HG03571 (cell line): ENCODE measurements around the gene FBXO17.
"Not testable (repeated sequence)": the region's sequence is repeated elsewhere in the genome, so short reads cannot be mapped to it uniquely, and the experiment has no call there.

Source experiments
- ATAC-seq: cut with Tn5 transposase; IDR thresholded peaks from one replicate; pipeline ENCODE4 v1.9.1; 2021; ENCODE audit not compliant: unreplicated experiment

FBXO17 gene

GRCh38 chr19:38980583-38981374 lies 5.2 kb upstream of the FBXO17 start:
- ATAC-seq = no peak

DNA sequence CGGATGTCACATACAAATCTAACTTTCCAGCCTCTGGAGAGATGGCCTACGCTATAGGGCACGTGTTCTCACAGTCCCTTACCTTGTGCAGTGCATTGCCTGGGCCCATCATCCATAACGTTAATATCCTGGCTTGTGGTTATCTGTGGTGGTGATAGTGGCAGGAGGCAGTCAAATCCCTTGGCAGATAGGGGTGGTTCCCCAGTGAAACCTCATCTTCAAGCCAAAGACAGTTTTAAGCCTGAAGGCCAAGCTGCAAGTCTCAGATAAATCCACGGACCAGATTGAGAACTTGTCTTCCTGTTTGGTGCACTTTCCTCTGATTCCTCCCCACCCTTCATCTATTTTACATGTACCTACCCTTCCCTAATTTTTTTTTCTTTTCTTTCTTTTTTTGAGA lies 4.3 kb upstream of the FBXO17 start:
- no peak for ATAC-seq

GRCh38 chr19:38978326-38978689 lies 2.8 kb upstream of the FBXO17 start:
- no peak for ATAC-seq

DNA sequence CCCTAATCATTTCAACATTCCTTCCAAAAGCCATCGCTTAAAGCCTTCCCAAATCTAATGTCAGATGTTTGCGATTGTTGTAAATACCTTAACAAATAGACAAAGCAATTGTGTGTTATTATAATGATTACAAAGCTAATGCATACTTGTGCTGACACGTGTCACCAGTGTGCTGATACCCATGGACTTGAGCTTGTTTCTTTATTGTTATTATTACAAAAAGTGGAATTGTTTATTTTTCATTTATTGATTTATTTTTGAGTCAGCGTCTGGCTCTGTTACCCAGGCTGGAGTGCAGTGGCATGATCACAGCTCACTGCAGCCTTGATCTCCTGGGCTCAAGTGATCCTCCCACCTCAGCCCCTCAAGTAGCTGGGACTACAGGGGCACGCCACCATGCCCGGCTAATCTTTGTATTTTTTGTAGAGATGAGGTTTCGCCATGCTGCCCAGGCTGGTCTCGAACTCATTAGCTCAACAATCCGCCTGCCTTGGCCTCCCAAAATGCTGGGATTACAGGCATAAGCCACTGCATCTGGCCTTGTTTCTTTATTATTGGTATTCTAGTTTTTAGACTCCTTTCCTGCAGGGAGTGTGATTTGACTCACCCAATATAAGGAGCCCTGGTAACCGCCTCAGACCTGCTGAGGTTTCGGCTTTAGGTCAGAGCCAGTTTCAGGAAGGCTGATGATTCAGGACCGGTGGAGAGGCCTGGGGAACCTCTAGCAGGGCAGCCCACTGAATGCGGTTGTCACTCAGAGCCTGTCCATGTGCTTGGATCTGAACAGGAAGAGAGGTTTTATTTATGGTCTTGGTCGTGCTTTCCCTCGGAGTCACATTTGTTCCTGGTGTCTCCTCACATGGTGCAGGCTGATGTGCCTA lies 2.1 kb upstream of the FBXO17 start:
- ATAC-seq = peak; percentile 69

- ATAC-seq = no peak
These were observed 324 bp upstream of the FBXO17 start for GRCh38 chr19:38975861-38976271.

GRCh38 chr19:38974624-38975213 lies 823 bp downstream of the FBXO17 start:
- ATAC-seq = no peak

DNA sequence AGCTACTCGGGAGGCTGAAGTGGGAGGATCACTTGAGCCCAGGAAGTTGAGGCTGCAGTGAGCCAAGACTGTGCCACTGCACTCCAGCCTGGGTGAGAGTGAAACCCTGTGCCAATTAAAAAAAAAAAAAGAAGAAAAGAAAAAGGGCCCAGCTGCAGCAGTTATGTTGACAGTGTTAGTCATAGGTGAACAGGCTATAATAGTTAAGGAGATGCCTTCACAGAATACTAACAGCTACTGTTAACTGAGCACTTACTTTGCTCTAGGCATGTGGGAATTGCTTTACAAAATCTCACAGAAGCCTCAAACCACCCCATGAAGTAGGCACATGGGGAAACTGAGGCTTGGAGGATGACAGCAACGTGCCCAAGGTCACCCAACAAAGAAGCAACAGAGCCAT lies 3.9 kb downstream of the FBXO17 start:
- no peak for ATAC-seq

DNA sequence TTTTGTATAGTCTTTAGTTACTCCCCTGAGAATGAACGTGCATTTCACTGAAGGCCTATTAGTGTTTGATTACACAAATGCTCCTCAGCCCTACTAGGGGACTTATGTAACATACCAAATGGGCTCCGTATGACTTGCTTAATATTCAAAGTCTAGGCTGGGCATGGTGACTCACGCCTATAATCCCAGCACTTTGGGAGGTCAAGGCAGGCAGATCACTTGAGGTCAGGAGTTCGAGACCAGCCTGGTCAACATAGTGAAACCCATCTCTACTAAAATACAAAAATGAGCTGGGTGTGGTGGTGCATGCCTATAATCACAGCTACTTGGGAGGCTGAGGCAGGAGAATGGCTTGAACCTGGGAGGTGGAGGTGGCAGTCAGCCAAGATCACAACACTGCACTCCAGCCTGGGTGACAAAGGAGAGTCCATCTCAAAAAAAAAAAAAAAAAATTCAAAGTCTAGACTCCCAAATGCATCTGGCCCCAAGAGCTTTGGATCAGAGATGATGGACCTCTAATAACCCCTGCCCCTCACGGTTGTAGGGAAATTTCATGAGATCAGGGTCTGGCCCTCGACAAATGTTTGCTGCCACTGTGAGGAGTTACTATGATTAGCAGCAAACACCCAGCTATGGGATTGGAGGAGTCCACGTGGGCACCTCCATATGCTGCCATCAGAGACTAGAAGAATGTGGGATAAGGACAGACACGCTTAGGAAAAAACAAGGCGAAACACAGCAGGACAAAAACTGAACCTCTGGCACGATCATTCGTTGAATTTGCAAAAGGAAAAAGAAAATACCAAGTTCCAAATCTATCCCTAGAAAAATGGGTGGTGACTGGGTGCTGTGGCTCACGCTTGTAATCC lies 4.6 kb downstream of the FBXO17 start:
- no peak for ATAC-seq

DNA sequence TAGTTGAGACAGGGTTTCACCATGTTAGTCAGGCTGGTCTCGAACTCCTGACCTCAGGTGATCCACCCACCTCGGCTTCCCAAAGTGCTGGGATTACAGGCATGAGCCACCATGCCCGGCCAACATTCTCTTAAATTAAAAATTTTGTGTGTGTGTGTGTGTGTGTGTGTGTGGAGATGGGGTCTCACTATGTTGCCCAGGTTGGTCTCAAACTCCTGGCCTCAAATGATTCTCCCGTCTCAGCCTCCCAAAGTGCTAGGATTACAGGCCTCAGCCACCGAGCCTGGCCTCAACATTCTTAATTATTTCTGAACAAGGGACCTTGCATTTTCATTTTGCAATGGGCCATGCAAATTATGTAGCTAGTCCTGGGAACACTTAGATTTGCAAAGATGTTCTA lies 9.4 kb downstream of the FBXO17 start:
- not testable (repeated sequence) for ATAC-seq

DNA sequence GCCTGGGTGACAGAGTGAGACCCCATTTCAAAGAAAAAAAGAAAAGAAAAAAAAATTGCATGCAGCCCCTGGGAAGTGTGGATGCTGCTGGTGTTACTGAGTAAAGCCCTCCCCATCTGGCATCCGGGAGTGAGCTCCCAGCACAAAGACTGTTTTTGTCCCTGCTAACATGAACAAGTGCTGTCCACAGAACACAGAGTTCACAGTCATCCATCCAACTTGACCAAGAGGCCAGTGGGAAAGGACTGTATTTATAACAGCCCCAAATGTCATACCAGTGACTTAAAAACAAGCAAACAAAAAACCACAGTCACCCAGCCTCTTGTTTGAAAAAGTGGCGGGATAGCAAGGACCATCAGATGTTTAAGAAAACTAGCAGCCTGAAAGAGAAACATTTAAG lies 10.8 kb downstream of the FBXO17 start:
- no peak for ATAC-seq

- ATAC-seq = no peak
These were observed 15.9 kb downstream of the FBXO17 start for GRCh38 chr19:38959618-38960017.

GRCh38 chr19:38958301-38958700 lies 17.2 kb downstream of the FBXO17 start:
- ATAC-seq = no peak

- ATAC-seq = no peak
These were observed 19.3 kb downstream of the FBXO17 start for GRCh38 chr19:38956264-38956663.

- ATAC-seq = no peak
These were observed 21.9 kb downstream of the FBXO17 start for GRCh38 chr19:38953677-38954076.

GRCh38 chr19:38952395-38953165 lies 23.0 kb downstream of the FBXO17 start:
- ATAC-seq = no peak

- no peak for ATAC-seq
These were observed 24.4 kb downstream of the FBXO17 start for GRCh38 chr19:38951187-38951586.

GRCh38 chr19:38949580-38950367 lies 25.8 kb downstream of the FBXO17 start:
- no peak for ATAC-seq

DNA sequence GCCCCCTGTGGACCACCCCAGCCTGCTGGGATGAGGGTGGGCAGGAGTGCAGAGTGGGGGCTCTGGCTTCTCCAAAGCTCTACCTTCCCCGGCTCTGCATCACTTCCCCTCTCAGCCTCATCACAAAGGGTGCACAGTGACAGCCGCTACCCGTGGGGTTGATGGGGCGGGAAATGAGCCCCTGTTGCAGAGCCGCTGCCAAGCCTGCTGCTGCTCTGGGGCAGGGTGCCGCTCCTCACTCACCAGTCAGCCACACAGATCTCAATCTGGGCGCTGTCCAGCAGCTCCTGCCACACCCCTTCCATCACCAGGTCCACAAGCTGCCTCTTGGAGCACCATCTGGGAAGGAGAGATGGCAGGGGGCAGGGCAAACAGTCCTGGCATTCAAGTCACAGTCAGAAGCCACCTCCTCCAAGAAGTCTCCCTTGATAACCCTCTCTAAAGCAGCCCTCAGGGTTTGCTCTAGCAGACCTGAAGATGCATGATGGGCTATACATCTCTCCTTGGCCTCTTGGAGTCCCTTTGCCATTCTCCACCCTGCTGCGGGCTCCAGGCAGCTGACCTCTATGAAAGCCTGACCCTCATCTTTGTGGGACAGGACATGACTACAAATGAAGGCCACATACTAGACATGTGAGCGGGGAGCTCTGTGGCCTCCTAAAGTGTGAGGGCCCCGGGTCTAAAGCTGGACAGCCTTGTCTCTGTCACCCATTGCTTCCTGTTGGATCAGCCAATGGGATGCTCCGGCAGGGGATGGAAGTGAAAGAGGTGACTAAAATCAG lies 29.1 kb downstream of the FBXO17 start:
- ATAC-seq = no peak
